Thoracic aorta (tissue), 2 donors: Measurements from ENCODE around the gene ADARB1. TPM values are rescaled to one million over a fixed set of nuclear protein-coding genes. Genes with fewer than 3 reads are reported as not detected.
"Not testable (repeated sequence)": the region's sequence is repeated elsewhere in the genome, so short reads cannot be mapped to it uniquely, and the experiment has no call there.

Experiments
- ATAC-seq: fragments of 150-250 bp; one replicate; pipeline ENCODE4 v1.8.0; 2017; ENCODE audit warnings: low read depth; ENCODE audit not compliant: insufficient number of reproducible peaks, low FRiP score
- DNase-seq: peaks from one replicate; pipeline ENCODE4 v3.0.0-alpha.2; 2020; ENCODE audit warnings: low spot score
- H3K27ac ChIP-seq, 2 donors: fragments of 200-600 bp; sonication (generic); 1 replicate in 1 of 2; 2 replicates in 1 of 2; pipeline ENCODE4 v1.5.1; 2016; ENCODE audit warnings: mild to moderate bottlenecking in 2 of 2, moderate library complexity in 2 of 2
- H3K27me3 ChIP-seq: fragments of 200-600 bp; sonication (generic); replicated peaks from 2 replicates; pipeline ENCODE4 v1.6.0; 2016; ENCODE audit warnings: mild to moderate bottlenecking; ENCODE audit not compliant: insufficient read depth
- H3K36me3 ChIP-seq: fragments of 200-600 bp; sonication (generic); one replicate; pipeline ENCODE4 v1.5.1; 2016
- H3K4me1 ChIP-seq, 2 donors: fragments of 200-600 bp; sonication (generic); 1 replicate in 1 of 2; 2 replicates in 1 of 2; pipeline versions ENCODE4 v1.5.1 to v1.6.0; 2016; ENCODE audit warnings: low read depth in 2 of 2, mild to moderate bottlenecking in 1 of 2; ENCODE audit not compliant: control insufficient read depth in 1 of 2
- H3K4me3 ChIP-seq: fragments of 200-600 bp; sonication (generic); 2 replicates; pipeline ENCODE4 v1.5.1; 2016; ENCODE audit warnings: mild to moderate bottlenecking
- H3K9me3 ChIP-seq: fragments of 200-600 bp; sonication (generic); 2 replicates; pipeline ENCODE4 v1.5.1; 2016
- total RNA-seq, 2 donors: library from RNA; depleted of rRNA; stranded (reverse); fragments of >200 nt; gene quantifications; one replicate each; pipeline versions ENCODE4 v1.1.0 to v1.2.3, GENCODE V29; 2016
- TF ChIP-seq, protein P1 (sequence below): fragments of 200-600 bp; sonication (generic); IDR thresholded peaks from one replicate; pipeline ENCODE4 v1.5.1; 2019; ENCODE audit warnings: antibody characterized with exemption

The ADARB1 gene
- total RNA-seq, 2 donors from 2014 or later: 124 to 201 TPM

DNA sequence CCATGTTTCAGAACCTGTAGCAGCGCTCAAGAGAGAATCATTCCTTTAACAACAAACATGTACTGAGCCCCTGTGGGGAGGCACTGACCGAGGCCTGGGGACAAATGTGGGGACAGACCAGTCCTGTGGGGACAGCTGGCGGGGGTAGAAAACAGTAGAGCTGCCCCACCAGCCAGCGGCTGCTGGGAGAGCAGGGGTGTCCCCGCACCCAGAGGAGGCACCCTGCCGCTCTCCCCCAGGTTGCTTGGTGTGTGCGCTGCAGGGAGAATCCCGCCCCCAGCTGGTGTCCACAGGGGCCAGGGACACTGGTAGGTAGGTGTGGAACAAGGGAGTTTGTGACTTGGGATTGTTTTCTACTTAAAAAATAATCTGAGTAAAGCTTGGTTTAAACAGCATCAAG lies 62.1 kb downstream of the ADARB1 start:
- Histone ChIP-seq H3K4me1 (peaks cover 16 to 54% of the 10 kb centered on the region in 2 donors), H3K9me3 (no peaks in the 10 kb centered on the region), H3K27me3 (no peaks in the 10 kb centered on the region), H3K27ac (peak overlapping the region in 1 of 2 donors; percentile 8), H3K36me3 (peaks cover 10% of the 10 kb centered on the region), H3K4me3 (no peak overlapping the region)
- TF ChIP-seq, protein P1, sequence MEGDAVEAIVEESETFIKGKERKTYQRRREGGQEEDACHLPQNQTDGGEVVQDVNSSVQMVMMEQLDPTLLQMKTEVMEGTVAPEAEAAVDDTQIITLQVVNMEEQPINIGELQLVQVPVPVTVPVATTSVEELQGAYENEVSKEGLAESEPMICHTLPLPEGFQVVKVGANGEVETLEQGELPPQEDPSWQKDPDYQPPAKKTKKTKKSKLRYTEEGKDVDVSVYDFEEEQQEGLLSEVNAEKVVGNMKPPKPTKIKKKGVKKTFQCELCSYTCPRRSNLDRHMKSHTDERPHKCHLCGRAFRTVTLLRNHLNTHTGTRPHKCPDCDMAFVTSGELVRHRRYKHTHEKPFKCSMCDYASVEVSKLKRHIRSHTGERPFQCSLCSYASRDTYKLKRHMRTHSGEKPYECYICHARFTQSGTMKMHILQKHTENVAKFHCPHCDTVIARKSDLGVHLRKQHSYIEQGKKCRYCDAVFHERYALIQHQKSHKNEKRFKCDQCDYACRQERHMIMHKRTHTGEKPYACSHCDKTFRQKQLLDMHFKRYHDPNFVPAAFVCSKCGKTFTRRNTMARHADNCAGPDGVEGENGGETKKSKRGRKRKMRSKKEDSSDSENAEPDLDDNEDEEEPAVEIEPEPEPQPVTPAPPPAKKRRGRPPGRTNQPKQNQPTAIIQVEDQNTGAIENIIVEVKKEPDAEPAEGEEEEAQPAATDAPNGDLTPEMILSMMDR: no peak
- ATAC-seq (no peak), DNase-seq (no peak)

DNA sequence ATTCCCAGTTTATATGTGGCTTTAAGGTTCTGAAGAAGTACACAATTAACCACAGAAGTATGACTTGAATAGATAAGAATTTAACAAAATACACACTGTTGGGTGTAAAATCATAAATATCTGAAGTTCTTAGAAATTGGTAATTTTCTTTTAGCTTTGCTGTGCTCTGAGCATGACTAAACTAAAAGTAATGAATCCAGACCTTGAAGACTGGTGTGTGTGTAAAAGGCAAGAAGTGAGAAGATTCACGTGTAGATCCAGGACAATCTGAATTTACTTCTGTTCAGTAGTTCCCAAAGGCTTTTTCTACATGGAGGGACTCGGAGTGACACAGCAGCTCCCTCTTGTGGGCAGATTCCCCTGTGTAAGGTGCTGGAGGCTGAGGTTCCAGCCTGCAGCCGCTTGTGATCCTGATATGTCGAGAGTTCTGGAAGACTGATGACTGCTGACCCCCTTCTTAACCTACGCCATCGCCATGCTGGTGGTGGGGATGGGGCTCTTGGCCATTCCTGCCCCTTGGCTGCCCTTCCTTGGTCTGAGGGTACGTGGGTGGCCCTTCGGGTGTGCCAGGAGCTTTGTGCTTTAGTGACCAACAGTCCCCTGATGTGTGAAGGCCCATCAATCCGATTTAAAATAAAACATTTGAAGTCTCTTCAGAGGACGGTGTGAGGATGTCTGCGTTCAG lies 62.7 kb downstream of the ADARB1 start:
- Histone ChIP-seq H3K9me3 (no peaks in the 10 kb centered on the region), H3K36me3 (peaks cover 10% of the 10 kb centered on the region), H3K4me3 (no peak overlapping the region), H3K27ac (peak overlapping the region; percentile 8 to 42), H3K4me1 (peaks cover 10 to 52% of the 10 kb centered on the region in 2 donors), H3K27me3 (no peaks in the 10 kb centered on the region)
- TF ChIP-seq, protein P1: peak; percentile 81
- no peak for ATAC-seq
- DNase-seq: peak; percentile 58

DNA sequence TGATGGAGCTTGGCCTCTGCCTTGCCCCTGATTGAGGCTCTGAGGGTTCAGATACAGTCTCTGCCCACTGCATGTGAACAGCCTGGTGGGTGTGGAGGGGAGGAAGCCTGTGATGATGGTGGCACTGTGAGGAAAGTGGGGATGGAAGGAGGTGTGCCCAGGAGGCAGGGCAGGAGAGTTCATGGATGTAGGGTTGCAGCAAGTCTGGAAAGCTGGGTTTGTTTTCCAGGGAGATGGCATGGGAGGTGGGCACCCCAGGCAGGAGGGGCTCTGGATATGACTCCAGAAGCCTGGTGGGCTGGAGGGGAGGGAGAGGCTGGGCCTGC lies 63.2 kb downstream of the ADARB1 start:
- H3K27ac ChIP-seq: peak overlapping the region in 1 of 2 donors; percentile 42
- H3K4me3 ChIP-seq: no peak overlapping the region
- H3K9me3 ChIP-seq: no peaks in the 10 kb centered on the region
- DNase-seq: no peak
- TF ChIP-seq, protein P1: no peak
- H3K27me3 ChIP-seq: no peaks in the 10 kb centered on the region
- ATAC-seq: no peak
- H3K36me3 ChIP-seq: peaks cover 10% of the 10 kb centered on the region
- H3K4me1 ChIP-seq: peaks cover 10 to 52% of the 10 kb centered on the region in 2 donors

DNA sequence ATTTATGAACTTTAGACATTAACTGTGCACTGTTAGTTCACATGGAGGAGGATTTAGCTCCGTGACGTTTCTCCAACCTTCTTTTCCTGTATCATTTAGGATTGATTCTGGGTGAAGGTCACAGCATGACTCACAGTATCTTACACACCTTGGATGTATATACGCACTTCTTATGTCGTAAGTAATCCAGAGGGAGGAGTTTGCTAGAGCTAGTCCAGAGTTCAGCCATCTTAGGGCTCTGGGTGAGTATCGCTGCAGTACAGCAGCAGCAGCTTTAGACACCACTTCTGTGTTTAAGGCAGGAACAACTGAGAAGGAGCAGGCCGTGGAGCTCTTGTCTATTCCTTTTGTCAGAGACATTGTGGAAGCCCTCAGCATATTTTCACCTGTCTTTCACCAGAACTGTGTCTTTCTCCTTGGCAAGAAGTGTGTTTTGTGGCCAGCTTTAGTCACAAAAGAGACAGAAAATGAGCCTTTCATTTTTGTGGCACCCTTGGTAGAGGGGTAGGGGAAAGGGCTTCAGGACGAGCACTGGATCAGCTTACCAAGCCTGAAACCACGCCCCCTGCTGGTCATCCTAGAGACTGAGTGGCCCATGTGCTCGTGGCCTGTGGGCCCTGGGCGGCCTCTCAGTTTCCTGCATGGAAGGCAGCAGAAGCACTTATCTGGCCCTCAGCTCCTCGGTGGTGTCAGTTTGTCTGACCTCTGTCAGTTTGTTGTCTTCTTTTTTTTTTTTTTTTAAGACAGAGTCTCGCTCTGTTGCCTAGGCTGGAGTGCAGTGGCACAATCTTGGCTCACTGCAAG lies 64.0 kb downstream of the ADARB1 start:
- Histone ChIP-seq H3K27me3 (no peaks in the 10 kb centered on the region), H3K4me1 (peaks cover 6 to 52% of the 10 kb centered on the region in 2 donors), H3K9me3 (no peaks in the 10 kb centered on the region), H3K4me3 (no peak overlapping the region), H3K36me3 (peaks cover 10% of the 10 kb centered on the region), H3K27ac (peak overlapping the region in 1 of 2 donors; percentile 42)
- DNase-seq (peak; percentile 33), ATAC-seq (no peak)
- TF ChIP-seq, protein P1: peak; percentile 75

DNA sequence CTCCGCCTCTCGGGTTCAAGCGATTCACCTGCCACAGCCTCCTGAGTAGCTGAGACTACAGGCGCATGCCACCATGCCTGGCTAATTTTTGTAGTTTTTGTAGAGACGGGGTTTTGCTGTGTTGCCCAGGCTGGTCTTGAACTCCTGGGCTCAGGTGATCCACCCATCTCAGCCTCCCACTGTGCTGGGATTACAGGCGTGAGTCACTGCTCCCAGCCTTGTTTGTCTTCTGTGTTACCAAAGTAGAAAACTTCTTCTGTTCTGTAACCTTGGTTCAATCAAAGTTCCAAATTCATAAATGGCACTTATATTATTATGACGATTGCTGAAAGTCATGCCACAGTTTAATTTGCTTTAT lies 64.6 kb downstream of the ADARB1 start:
- H3K27ac ChIP-seq, DNase-seq, H3K4me3 ChIP-seq, ATAC-seq, H3K9me3 ChIP-seq, H3K27me3 ChIP-seq: not testable (repeated sequence)
- Histone ChIP-seq H3K36me3 (peaks cover 14% of the 10 kb centered on the region), H3K4me1 (peaks cover 6 to 50% of the 10 kb centered on the region in 2 donors)
